HEK293T (cell line): ENCODE measurements around the gene PPIL4.

Experiments
- ELF4 ChIP-seq: fragments of 450-650 bp; IDR thresholded peaks from 2 replicates; pipeline ENCODE4 v1.6.1; 2017; ENCODE audit warnings: antibody characterized with exemption
- LEF1 ChIP-seq: fragments of 450-650 bp; IDR thresholded peaks from 2 replicates; pipeline ENCODE4 v1.6.1; 2017; ENCODE audit warnings: mild to moderate bottlenecking, borderline replicate concordance

DNA sequence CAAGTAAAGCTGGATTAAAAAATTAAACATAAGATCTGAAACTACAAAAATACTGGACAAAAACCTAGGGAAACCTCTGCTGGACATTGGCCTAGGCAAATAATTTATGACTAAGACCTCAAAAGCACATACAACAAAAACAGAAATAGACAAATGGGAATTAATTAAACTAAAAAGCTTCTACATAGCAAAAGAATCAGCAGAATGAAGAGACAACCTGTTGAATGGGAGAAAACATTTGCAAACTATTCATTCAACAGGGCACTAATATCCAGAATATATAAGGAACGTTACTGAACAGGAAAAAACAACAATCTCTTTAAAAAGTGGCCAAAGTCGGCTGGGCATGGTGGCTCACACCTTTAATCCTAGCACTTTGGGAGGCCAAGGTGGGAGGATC lies 13.5 kb upstream of the PPIL4 start:
- TF ChIP-seq LEF1 (no peak), ELF4 (no peak)
